Endothelial cell of umbilical vein (primary cell): ENCODE measurements around the gene ARFGAP3.

ENCODE experiments used
- CTCF ChIP-seq, 2 donors: IDR thresholded peaks; 1 replicate in 1 of 2; 2 replicates in 1 of 2; pipeline ENCODE4 v1.5.1; 2011; ENCODE audit warnings: low read length in 2 of 2, mild to moderate bottlenecking in 2 of 2, moderate library complexity in 2 of 2, control low read depth in 1 of 2, inconsistent platforms in 1 of 2, low read depth in 1 of 2; ENCODE audit not compliant: insufficient read depth in 1 of 2; ENCODE audit errors: extremely low read depth in 1 of 2
- EZH2 ChIP-seq: IDR thresholded peaks from 2 replicates; pipeline ENCODE4 v1.6.1; 2012; ENCODE audit warnings: borderline replicate concordance, low read depth, mild to moderate bottlenecking, moderate library complexity, low read length, inconsistent platforms; ENCODE audit not compliant: severe bottlenecking
- FOS ChIP-seq: IDR thresholded peaks from 2 replicates; pipeline ENCODE4 v1.6.1; 2011; ENCODE audit warnings: mild to moderate bottlenecking, low read length, moderate library complexity, borderline replicate concordance; ENCODE audit not compliant: insufficient read depth
- GATA2 ChIP-seq: IDR thresholded peaks from 2 replicates; pipeline ENCODE4 v1.7.0; 2011; ENCODE audit warnings: low read depth, mild to moderate bottlenecking, moderate library complexity, mixed read lengths, low read length; ENCODE audit not compliant: insufficient read length, insufficient read depth
- JUN ChIP-seq: IDR thresholded peaks from 2 replicates; pipeline ENCODE4 v1.6.1; 2011; ENCODE audit warnings: borderline replicate concordance, low read depth; ENCODE audit not compliant: insufficient read length, insufficient read depth
- MAX ChIP-seq: IDR thresholded peaks from 2 replicates; pipeline ENCODE4 v1.6.1; 2011; ENCODE audit not compliant: insufficient read depth, insufficient read length
- MYC ChIP-seq: IDR thresholded peaks from one replicate; pipeline ENCODE4 v1.6.1; 2011; ENCODE audit warnings: mild to moderate bottlenecking, low read depth, low read length
- POLR2A ChIP-seq: IDR thresholded peaks from 2 replicates; pipeline ENCODE4 v1.6.1; 2012; ENCODE audit warnings: low read depth, mild to moderate bottlenecking, control low read depth, low read length
- POLR2AphosphoS5 ChIP-seq: IDR thresholded peaks from 2 replicates; pipeline ENCODE4 v1.6.1; 2012; ENCODE audit warnings: low read depth, mild to moderate bottlenecking, control low read depth, low read length, moderate library complexity; ENCODE audit not compliant: insufficient read depth

GRCh38 chr22:42811459-42811858, 45.6 kb downstream of the ARFGAP3 start:
- TF ChIP-seq CTCF (IDR thresholded peaks at IDR 0.05; ENCODE audit: extremely low read depth in 1 of 2, insufficient read depth in 1 of 2, low read depth in 1 of 2, low read length in 2 of 2) (no peak), POLR2A (no peak), FOS (no peak), MYC (no peak), EZH2 (no peak), GATA2 (no peak), MAX (no peak), POLR2AphosphoS5 (no peak), JUN (no peak)
